Effector CD8-positive, alpha-beta T cell (primary cell): ENCODE results near the gene PPP1R15B.

Source experiments
- DNase-seq: peaks from one replicate; lab custom pipeline; 2025; lab: John Stamatoyannopoulos, UW

Gene PPP1R15B

DNA sequence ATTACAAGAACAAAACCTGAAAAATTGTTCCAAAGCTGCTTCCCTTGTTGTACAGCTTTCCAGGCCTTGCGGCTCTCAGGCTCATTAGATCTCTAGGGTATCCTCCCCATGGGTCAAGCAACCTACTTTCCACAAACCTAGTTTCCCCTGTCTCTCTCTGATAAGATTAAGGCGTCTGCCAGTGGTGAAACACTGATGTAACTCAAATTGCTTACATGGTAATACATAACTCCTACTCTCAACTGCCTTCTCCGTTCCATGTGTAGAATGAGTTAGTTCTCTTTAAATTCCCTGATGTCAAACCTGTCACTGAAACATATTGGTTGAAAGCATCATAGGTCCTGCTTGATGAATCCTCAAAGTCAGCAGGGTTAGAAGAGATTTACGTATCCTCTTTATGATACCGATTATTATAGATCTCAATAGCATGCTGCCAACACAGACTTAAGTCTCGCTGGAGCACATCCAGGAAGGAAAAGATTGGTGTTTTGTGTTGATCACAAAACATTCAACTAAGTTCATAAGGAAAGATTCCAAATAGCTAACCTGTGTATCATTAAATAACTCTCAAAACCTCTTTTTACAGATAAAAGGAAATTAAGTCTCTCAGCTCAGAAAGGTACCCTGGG is 10.6 kb downstream of the PPP1R15B start:
- no peak for DNase-seq

DNA sequence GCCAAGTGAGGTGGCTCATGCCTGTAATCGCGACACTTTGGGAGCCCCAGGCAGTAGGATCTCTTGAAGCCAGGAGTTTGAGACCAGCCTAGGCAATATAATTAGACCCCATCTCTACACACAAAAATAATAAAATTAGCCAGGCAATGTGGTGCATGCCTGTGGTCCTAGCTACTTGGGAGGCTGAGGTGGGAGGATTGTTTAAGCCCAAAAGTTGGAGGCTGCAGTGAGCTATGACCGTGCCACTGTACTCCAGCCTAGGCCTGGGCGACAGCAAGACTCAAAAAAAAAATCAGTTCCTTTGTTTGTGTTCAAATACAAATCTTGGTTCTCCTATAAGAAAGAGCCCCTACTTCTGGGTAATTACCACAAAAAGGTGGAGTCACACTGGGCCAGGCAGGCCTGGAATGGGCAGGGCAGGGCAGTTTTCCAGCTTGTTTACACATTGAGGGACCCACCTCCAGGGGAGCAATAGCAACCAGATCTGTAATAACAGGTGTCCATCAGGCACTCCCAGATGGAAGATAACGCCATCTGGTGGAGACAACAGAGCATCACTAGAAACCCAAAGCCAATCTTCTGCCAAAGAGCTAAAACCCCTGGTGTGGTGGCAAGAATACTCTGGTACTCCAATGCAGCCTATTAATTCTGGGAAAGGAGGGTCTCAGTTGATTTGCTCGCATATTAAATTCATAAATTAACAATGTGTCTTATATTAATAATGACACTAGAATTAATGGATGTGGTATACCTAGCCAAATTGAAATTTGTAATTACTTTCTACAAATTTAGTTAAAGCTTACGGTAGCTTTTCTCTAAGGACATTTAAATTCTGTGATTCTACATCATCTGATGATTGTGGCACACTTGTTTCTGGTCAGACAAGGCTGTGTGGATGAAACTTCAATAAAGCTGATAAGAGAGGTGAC is 13.2 kb downstream of the PPP1R15B start:
- DNase-seq = peak; percentile 37

DNA sequence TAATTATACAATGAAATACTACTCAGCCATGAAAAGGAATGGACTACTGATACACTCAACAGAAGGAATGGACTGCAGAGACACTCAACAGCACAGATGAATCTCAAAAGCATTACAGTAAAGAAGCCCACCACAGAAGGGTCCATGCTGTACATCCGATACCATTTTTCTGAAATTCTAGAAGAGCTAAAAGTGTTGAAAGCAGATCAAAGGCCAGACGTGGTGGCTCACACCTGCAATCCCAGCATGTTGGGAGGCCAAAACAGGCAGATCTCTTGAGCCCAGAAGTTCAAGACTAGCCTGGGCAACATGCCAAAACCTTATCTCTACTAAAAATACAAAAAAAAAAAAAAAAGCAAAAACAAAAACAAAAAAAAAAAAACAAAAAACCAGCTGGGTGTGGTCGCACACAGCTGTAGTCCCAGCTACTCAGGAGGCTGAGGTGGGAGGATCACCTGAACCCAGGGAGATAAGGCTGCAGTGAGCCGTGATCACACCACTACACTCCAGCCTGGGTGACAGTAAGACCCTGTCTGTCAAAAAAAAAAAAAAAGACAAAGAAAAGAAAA is 15.5 kb downstream of the PPP1R15B start:
- no peak for DNase-seq

DNA sequence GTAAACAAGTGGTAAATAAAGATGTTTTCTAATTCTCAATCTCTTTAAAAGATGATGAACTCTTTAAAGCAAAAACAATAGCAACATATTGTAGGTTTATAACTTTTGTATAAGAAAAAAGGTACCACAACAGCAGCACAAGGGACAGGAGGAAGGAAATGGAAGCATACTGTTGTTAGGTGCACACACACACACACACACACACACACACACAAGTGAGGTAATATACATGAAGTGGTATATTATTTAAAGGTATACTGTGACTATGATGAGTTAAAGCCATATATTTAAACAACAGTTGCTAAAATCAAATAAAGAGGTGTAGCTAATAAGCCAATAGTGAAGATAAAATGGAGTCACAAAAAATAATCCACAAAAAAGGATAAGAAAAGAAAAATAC is 20.0 kb downstream of the PPP1R15B start:
- DNase-seq = no peak

DNA sequence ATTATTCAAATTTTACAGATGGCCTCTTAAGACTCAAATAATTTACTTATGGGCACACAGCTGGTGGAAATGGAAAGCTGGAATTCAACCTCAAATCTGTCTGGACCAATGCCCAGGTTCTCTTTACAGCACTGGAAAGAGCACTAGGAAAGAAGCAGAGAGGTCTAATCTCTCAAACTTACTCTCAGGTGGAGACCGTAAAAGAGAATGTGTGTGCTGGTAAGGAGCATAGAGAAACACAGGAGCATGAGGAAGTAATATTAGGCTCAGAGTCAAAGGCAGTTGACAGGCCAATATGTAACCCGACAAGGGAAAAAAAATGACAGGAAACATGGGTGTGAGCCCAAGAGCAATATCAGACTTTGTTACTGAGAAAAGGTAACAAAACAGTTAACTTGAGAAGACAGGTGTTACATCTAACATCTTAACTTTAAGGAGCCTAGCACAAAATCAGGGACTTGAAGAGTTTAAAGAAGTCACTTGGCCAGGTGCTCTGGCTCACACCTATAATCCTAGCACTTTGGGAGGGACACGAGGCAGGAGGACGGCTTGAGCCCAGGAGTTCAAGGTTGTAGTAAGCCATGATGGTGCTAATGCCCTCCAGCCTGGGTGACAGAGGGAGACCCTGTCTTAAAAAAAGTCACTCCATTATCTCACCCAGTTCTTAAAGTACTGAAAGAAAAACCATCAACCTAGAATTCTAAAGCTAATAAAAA is 20.7 kb downstream of the PPP1R15B start:
- DNase-seq = no peak

DNA sequence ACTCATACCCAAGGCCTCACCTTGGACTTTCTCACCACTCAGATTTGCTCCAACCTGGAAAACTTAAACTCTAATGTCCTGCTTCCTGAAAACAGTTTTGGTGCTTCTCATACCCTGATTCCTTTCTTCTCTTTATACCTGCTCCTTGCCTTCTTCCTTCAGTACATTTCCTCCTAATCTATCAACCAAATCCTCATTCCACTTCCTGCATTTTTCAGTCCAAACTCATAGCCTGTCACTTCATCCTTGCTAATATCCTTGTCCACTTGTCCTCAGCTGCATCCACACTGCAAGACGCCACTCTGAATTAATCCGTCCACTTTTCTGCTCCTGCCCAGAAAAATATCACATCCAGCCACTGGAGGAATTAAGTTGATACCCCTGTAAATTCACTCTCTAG is 25.9 kb downstream of the PPP1R15B start:
- DNase-seq = no peak

DNA sequence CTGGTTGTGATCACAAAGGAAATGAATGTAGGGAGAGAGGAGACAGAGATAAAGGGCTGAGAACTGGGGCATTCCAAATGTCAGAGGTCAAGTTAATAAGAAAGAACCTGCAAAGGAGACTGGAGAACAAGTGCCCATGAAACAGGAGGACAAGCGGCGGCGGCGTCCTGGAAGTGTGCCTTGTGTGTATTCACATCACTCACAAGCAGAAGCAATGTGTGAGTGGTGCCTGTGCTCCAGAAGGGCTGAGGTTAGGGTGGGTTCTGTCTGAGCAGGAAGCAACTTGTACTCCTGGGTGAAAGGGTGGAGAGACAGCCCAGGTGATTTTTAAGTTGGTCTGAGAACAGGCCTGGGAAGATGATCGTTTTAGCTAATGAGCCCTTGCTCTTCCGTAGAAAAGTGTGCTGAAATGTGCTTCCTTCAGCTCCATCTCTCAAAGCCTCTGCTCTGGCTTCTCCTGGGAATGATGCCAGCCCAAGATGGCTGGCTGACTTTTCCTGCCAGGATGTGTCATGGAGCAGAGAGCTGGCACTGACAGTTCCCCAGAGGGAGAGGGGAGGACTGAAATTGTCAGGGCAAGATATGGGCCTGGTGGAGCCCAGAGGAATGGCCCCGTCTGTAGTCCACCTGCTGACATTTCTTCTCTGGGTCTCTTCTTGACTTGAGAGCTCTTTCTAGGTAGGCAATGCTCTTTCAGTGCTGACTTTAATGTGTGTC is 26.8 kb downstream of the PPP1R15B start:
- no peak for DNase-seq

DNA sequence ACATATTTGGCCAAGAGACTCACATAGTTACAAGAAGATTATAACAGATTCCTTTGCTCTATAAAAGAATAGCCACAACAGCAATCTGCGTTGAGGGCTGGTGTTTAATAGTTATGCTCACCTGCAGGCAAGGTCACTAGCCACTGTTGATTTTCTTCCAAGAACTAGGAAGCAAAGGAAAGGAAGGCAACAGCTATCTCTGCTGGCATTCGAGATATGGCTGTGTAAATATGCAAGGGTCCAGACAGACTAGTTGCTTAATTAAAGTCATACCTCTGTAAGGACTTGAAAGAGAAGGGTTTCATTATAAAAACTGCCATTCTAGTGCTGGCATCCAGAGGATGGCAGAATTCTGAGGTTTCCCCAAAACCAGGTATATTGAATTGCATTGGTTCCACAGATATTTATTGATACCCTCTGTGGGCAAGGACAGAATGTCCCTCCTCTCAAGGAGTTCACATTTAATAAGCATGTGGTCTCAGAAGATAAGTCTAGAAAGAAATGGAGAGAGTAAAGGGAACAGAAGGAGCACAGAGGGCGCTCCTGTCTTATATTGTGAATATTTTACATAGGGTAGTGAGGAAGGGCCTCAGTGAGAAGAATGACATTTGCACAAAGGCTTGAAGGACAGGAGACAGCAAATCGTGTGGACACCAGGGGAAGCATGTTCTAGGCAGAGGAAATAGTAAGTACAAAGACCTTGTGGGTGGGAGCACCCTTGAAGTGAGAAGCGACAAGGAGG is 28.3 kb downstream of the PPP1R15B start:
- no peak for DNase-seq

DNA sequence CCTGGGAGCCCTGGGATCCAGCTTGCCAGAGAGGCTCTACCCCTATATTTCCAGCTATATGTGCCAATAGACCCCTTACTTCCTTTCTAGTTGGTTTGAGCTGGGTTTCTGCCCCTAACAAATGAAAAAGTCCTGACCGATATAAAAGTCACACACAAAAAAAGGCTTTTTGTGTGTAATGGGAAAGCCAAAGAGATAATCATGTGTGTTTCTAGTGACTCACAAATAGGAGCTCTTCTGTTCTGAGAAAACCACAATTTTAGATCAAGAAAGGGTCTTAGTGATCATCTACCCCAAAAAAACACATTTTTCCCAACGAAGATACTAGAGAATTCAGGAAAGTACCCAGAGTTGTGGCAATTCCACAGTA is 28.9 kb downstream of the PPP1R15B start:
- DNase-seq = no peak

DNA sequence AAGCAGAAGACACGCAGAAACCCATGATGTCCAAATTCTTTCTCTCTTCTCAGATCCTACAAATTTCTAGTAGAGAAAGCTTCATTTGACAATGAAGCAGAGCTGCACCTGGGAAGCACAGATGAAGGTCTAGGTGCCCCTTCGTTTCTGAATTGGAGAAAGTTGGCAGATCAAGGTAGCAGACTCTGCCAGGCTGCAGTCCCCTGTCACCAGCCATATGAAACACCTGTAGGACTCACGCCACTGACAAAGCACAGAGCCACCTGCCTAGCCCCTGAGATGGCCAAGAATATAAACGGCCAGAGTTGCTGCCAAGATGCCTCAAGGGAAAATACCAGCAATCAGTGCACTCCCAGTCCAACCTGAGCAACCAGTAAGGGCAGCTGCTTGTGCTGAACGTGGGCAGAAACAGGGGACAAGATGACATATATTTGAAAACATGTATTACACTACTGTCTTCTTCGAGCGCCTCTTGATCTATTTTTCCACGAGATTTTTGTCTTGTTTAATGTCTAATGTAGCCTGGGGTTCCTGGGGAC is 31.3 kb downstream of the PPP1R15B start:
- DNase-seq = no peak

DNA sequence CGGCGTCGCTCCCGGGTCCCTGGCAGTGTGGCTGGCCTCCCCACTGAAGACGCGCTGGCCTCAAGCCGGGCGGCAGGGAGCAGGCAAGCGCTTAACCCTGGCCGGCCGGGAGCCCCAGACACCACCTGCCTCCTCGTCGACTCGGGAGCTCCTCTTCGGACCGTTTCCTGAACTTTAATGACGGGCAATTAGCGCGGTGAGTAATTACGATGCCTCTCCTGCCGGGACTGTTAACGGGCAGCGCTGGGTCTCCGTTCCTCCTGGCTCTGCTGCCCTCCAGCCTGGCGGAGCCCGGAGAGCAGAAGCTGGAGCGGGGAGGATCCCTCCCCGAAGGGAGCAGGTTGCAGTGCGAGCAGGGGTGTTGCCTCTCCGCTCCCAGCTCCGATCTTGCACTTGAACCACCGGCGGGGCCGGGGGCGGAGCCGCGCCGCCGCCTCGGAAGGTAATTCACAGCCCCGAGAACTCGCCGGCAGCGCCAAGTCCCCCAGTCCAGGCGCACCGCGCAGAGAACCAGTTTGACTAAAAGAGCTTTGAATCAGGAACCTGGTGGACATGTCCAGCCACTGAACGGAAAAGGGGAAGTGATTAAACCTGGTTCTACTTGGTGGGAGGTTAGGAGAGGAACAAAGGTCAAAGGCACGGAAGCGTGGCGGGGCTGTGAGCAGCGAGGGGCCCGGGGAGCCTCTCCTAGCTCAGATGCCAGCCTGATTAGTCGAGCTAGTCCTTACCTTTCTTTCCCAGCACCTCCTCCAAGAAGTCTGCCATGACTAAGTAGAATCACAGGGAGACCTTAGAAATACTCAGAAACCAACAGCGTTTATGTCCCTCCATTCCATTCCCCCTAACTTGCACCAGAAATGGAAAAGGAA is 33.6 kb downstream of the PPP1R15B start:
- DNase-seq = peak; percentile 25

DNA sequence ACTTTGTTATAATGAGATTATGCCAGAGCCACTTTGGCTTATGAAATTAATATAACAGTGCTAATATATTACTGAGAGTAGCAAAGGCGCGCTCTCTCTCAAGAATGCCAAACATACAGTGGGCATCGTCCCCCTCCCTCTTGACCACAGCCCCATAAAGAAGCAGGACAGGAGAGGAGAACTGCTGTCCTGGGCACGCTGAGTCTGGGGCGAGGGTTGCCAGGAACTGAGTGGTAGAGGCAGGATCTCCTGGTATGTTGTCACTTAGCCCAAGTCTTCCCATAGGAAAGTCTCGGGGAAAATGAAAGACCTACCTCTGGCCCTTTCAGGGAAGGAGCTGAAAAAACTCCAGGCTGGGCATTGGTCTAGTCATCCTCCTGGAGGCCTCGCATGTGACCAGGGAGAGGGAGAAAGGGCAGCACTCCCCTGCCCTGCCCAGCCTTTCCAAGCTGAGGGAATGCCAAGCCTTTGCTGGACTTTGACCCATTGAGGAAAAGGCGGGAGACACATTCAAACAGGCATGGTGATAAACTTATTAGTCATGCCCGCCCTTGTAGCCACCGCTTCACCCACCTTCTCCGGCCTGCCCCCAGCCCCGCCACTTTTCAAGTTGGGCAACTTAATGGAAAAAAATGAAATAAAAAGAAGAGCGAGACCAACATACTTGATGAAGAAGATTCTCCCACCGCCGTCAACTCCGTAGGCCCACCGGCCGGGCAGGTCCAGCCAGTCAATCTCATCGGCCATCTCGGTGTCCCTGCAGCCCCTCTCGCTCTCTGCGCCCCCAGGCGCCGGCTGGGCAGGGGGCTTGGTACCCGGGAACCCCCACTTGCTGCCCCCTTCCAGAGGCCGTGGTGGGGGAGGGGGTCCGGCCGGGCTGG is 34.5 kb downstream of the PPP1R15B start:
- DNase-seq = no peak

DNA sequence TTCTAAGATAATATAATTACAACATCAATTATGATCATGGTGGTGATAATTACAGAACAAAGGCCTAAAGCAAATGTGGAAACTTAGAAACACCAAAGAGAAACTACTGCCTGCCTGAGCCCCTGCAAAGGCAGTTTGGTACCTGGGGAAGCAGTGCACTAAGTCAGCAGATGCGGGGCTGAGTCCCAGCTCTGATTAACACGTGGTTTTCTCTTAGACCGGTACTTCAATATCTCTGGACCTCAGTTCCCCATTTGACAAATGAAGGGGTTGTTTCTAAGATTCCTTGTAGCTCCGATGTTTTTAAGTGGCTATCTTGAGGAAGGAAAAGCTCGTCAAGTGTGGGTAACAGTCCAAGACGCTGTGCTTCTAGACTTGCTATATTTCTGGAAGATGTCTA is 35.2 kb downstream of the PPP1R15B start:
- DNase-seq = no peak

DNA sequence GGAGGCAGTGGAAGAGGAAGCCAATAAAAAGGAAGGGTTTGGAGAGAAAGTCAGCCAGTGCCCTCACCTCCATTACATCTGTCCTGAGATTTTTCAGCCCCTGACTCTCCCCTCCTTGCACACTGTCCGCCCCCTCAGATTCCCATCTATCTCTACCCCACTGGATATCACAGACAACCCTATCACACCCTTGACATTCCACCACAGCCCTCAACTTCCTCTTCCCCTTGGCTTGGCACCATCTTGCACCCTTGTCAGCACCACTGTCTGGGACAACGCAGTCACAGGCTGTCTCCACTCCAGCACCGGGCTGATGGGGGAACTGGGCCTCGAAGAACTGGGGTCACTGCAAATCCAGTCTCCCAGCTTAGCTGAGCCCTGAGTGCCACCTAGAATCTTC is 37.7 kb downstream of the PPP1R15B start:
- DNase-seq = no peak

DNA sequence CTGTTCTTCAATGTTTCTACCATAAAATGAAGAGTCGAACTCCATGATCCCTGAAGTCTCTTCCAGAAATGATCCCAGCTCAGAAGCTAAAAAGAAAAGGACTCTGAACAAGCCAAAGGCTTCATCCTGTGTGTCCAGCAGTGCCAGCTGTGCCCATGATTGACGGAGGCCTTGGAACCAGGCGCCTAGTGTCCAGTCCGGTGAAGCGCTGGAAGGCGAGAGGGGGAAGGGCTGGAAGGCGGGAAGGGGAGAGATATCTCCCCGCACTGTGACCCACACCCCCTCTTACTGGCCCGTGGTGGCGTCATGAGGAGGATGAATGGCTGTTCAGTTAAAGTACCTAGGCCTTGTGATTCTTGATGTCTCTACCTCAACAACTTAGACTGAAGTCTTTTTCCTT is 41.4 kb downstream of the PPP1R15B start:
- DNase-seq = no peak

DNA sequence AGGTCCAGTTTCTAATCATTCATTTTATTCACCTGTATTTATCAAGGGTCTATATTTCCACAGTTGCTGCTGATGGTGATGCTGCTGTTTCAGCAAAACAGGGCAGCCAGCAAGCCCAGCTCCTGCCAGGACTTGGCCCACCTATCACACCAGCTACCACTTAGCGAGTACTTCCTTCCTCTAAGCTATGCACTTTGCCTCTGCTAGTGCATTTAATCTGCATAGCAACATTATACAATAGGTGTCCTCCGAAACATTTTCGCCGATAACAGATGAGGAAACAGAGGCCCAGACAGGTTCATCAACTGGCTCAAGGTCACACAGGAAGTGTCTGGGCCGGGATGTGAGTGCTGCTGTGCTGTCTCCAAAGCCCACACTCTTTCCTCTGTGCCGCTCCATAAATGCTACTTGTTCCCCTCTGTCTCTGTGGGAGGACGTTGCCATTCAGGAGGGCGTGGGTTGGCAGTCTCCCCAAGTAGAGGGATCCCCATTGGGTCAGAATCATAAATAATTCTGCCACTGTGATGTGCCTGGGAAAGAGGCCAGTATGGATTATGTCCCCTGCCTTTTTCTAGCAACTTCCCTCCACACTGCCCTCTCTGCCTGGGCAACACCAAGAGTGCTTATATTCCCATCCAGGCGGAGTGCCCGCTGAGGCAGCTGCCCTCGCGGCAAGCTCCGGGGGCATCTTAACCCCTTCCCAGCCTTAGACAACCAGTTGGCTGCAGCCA is 42.5 kb downstream of the PPP1R15B start:
- DNase-seq = no peak

DNA sequence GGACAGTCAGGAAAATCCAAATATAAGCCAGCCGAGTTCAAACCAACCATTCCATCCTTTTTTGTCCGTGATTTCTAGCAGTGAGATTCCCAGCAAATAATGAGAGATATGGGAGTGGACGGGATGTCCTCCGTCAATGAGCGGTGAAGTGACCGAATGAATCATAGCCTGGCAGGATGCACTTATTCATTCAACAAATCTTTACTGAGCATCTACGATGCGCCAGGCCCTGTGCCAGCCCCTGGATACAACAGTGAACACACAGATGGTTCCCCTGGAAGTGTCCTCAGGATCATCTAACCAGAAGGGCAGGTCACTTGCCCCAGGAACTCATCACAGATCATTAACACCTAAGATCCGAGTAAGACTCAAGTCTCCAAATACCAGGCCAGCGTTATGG is 43.7 kb downstream of the PPP1R15B start:
- DNase-seq = no peak

DNA sequence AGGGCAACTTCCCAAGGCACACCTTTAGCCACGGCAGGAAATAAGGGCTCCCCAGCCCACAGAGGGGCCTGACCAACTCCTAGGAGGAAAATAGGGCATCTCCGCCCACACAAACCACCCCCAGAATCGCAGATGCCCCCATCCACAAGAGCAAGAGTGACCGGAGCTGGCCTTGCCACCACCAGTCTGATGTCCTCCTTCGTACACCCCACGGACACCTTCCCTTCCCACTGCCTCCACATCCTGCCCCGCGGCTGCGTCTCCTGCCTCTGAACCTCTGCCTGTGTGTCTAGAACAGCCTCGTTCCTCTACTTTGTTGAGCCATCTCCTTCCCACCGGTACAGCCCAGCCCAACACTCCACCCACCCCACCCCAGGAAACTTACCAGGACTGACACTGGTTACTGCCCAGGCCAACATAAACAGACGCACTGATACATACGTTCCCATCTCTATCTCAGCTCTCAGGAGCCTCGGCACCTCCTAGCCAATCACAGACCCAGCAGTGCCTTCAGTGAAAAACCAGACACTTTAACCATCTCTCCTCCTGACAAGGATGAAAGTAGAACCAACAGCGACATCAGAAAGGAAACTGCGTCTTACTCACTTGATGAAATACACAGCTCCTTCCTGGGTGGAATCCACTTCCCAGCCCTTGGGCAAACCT is 44.3 kb downstream of the PPP1R15B start:
- no peak for DNase-seq
